GM10248 (cell line): ENCODE data around the gene LANCL2.

Experiments
- CTCF ChIA-PET: fragments of 300-600 bp; sonication (Branson Sonifier 250); formaldehyde crosslinking; extraction: SDS; loops from one replicate; lab custom pipeline; 2021; ENCODE audit warnings: antibody characterized with exemption; lab: Yijun Ruan, JAX
- POLR2A ChIA-PET: fragments of 350-650 bp; sonication (Branson Sonifier 250); formaldehyde crosslinking; extraction: SDS; loops from one replicate; lab custom pipeline; 2020; ENCODE audit warnings: antibody characterized with exemption; lab: Yijun Ruan, JAX
- DNase-seq: peaks from one replicate; pipeline ENCODE4 v3.0.0; 2012; ENCODE audit errors: extremely low spot score
- TF ChIP-seq, protein P1 (sequence below): IDR thresholded peaks from 2 replicates; pipeline ENCODE4 v1.5.1; 2012; ENCODE audit warnings: mild to moderate bottlenecking, low read depth; ENCODE audit errors: extremely low read depth, missing control alignments, control extremely low read depth

LANCL2 gene

GRCh38 chr7:55436457-55436856 is 71.3 kb downstream of the LANCL2 start:
- POLR2A ChIA-PET, result no interaction called here
- TF ChIP-seq, protein P1, sequence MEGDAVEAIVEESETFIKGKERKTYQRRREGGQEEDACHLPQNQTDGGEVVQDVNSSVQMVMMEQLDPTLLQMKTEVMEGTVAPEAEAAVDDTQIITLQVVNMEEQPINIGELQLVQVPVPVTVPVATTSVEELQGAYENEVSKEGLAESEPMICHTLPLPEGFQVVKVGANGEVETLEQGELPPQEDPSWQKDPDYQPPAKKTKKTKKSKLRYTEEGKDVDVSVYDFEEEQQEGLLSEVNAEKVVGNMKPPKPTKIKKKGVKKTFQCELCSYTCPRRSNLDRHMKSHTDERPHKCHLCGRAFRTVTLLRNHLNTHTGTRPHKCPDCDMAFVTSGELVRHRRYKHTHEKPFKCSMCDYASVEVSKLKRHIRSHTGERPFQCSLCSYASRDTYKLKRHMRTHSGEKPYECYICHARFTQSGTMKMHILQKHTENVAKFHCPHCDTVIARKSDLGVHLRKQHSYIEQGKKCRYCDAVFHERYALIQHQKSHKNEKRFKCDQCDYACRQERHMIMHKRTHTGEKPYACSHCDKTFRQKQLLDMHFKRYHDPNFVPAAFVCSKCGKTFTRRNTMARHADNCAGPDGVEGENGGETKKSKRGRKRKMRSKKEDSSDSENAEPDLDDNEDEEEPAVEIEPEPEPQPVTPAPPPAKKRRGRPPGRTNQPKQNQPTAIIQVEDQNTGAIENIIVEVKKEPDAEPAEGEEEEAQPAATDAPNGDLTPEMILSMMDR, result no peak
- CTCF ChIA-PET, result interaction anchor here (1.1 to 1.3 kb wide), 3 partner anchors 15 to 33 kb away, joined by 3 to 4 read pairs (median 3); no protein-coding TSS in a partner anchor
- no peak for DNase-seq

GRCh38 chr7:55437375-55437774 is 72.2 kb downstream of the LANCL2 start:
- DNase-seq, result no peak
- ChIA-PET POLR2A (no interaction called here), CTCF (no interaction called here)
- TF ChIP-seq, protein P1, result no peak

DNA sequence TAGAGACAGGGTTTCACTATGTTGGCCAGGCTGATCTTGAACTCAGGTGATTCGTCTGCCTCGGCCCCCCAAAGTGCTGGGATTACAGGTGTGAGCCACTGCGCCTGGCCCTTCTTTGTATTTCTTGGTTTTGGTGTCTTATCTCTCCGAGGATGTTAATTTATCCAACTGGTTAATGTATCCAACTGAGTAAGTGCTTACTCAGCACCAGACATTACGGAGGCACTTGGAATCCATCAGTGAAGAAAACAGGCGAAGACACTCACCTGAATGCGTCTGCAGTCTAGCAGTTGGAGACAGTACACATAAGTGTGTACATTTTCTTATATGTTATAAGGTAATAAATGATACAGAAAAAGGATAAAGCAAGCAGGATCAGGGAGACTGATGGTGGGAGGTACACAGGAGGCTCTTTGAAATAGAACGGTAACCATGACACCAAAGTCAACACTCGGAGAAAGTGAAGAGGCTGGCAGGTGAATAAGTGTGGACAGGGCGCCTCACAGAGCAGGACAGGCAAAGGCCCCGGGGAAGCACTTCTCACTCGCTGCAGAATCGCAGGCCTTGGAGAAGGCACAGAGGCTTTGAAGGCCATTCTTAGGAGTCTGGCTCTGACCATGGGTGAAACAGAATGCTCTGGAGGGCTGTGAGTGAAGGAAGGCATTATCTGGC is 73.1 kb downstream of the LANCL2 start:
- DNase-seq, result no peak
- ChIA-PET POLR2A (no interaction called here), CTCF (no interaction called here)
- TF ChIP-seq, protein P1, result no peak

- POLR2A ChIA-PET, result no interaction called here
- CTCF ChIA-PET, result interaction anchor here (1.1 kb wide), 1 partner anchor 14 kb away, joined by 3 read pairs; no protein-coding TSS in a partner anchor
- DNase-seq, result no peak
- TF ChIP-seq, protein P1, result no peak
Observed at GRCh38 chr7:55438757-55439525, 73.8 kb downstream of the LANCL2 start.

DNA sequence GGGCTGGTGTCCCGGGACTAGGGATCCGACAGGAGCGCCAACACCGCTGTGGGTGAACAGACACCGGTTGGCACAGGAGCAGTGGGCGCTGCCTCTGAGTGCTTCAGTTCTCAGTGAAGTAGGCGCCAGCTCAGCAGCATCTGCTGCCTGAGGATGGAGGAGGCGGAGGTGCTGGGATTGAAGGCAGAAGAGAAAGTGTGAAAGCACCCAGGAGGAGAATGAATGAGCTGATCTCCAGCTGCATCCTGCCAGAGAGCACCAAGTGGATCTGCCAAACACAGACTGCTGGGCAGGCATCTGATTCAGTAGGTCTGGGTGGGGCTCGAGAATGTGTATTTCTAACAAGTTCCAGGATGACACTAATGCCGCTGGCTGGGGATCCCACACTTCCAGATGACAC is 74.5 kb downstream of the LANCL2 start:
- DNase-seq, result no peak
- CTCF ChIA-PET, result interaction anchor here (1.0 to 1.1 kb wide), 2 partner anchors 11 to 14 kb away, joined by 3 read pairs; no protein-coding TSS in a partner anchor
- POLR2A ChIA-PET, result no interaction called here
- TF ChIP-seq, protein P1, result no peak

DNA sequence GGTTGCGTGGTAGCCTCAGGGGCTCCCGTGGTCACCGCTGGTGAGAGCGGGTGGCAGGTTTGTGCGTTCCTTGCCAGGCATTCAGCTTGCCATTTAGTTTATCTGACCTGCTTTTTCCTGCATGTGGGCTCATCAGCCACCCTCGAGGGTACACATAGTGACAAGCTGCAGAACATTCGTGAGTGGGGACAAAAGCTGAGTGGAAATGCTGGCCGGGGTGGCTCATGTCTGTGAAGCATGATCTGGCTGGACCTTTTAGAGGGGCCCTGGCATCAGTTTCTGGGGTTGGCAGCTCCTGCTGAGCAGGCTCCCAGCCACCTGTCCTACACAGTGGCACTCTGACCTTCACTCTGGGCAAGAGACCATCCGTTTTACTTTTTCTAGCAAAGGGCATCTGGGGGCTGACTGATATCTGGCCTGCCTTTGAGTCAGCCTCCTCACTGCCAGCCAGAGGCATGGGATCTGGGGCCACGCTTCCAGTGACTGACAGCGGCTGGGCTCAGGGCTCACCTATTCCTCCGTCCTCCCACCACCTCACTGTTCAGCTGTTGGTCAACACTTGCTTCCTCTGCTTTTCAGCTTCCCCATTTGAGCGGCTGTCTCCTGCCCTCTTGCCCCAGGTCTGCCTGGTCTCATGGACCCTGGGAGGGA is 75.0 kb downstream of the LANCL2 start:
- DNase-seq, result no peak
- POLR2A ChIA-PET, result no interaction called here
- CTCF ChIA-PET, result interaction anchor here (1.0 to 1.1 kb wide), 2 partner anchors 11 to 13 kb away, joined by 3 read pairs; no protein-coding TSS in a partner anchor
- TF ChIP-seq, protein P1, result no peak
